ENCODE measurements around the gene B3GAT1. TPM values are rescaled to one million over a fixed set of nuclear protein-coding genes. Genes with fewer than 3 reads are reported as not detected.

The B3GAT1 gene
- total RNA-seq, 3 donors from 2014 or later (not counting 1 experiment from before 2014, with no cell fraction given): 41.3 to 78.4 (median 65.1) TPM

- 92% methylated on average over 9 of the region's 10 CpGs for WGBS (ENCODE audit: insufficient coverage)
- Mint-ChIP-seq H3K4me3 (peak overlapping the region; percentile 29), H3K9me3 (no peaks in the 10 kb centered on the region), H3K27me3 (ENCODE audit: low read depth in 2 of 2) (peaks cover 21 to 41% of the 10 kb centered on the region in 2 donors), H3K27ac (no peak overlapping the region), H3K4me1 (peaks cover 7 to 23% of the 10 kb centered on the region in 2 donors), H3K36me3 (no peaks in the 10 kb centered on the region)
- no peak overlapping the region for H3K27ac ChIP-seq (ENCODE audit: low read length)
- no peaks in the 10 kb centered on the region for H3K9me3 ChIP-seq (ENCODE audit: control insufficient read depth, insufficient read depth, low read length)
- no peak for TF ChIP-seq CTCF (IDR thresholded peaks at IDR 0.05)
- intact Hi-C loops (cut with micrococcal nuclease): no loop called here
- no peak overlapping the region for H3K4me3 ChIP-seq (ENCODE audit: low read length)
- no peaks in the 10 kb centered on the region for H3K36me3 ChIP-seq (ENCODE audit: control insufficient read depth, insufficient read depth, low read length)
- peaks cover 20% of the 10 kb centered on the region for H3K4me1 ChIP-seq (ENCODE audit: control insufficient read depth, insufficient read depth, low read length)
- DNase-seq (no peak), ATAC-seq (no peak)
- peaks cover 12% of the 10 kb centered on the region for H3K27me3 ChIP-seq (ENCODE audit: control insufficient read depth, insufficient read depth, low read length)
Observed at GRCh38 chr11:134334796-134335571, 77.1 kb downstream of the B3GAT1 start.

GRCh38 chr11:134333946-134334345, 78.1 kb downstream of the B3GAT1 start:
- Mint-ChIP-seq H3K9me3 (no peaks in the 10 kb centered on the region), H3K36me3 (no peaks in the 10 kb centered on the region), H3K27ac (no peak overlapping the region), H3K4me3 (no peak overlapping the region), H3K4me1 (peaks cover 7 to 23% of the 10 kb centered on the region in 2 donors), H3K27me3 (ENCODE audit: low read depth in 2 of 2) (peaks cover 21 to 34% of the 10 kb centered on the region in 2 donors)
- ATAC-seq (no peak), DNase-seq (no peak)
- Histone ChIP-seq H3K36me3 (ENCODE audit: control insufficient read depth, insufficient read depth, low read length) (no peaks in the 10 kb centered on the region), H3K9me3 (ENCODE audit: control insufficient read depth, insufficient read depth, low read length) (no peaks in the 10 kb centered on the region), H3K27ac (ENCODE audit: low read length) (no peak overlapping the region), H3K4me1 (ENCODE audit: control insufficient read depth, insufficient read depth, low read length) (peaks cover 20% of the 10 kb centered on the region), H3K27me3 (ENCODE audit: control insufficient read depth, insufficient read depth, low read length) (peaks cover 12% of the 10 kb centered on the region), H3K4me3 (ENCODE audit: low read length) (no peak overlapping the region)
- TF ChIP-seq CTCF (IDR thresholded peaks at IDR 0.05): no peak
- intact Hi-C loops (cut with micrococcal nuclease): no loop called here
- WGBS (ENCODE audit: insufficient coverage): 88% methylated on average over 3 of the region's 3 CpGs

GRCh38 chr11:134333312-134333711, 78.7 kb downstream of the B3GAT1 start:
- no peak for TF ChIP-seq CTCF (IDR thresholded peaks at IDR 0.05)
- 90% methylated on average over 7 of the region's 7 CpGs for WGBS (ENCODE audit: insufficient coverage)
- Histone ChIP-seq H3K9me3 (ENCODE audit: control insufficient read depth, insufficient read depth, low read length) (no peaks in the 10 kb centered on the region), H3K36me3 (ENCODE audit: control insufficient read depth, insufficient read depth, low read length) (no peaks in the 10 kb centered on the region), H3K4me1 (ENCODE audit: control insufficient read depth, insufficient read depth, low read length) (peaks cover 20% of the 10 kb centered on the region), H3K27me3 (ENCODE audit: control insufficient read depth, insufficient read depth, low read length) (peaks cover 12% of the 10 kb centered on the region), H3K4me3 (ENCODE audit: low read length) (no peak overlapping the region), H3K27ac (ENCODE audit: low read length) (no peak overlapping the region)
- ATAC-seq: no peak
- Mint-ChIP-seq H3K27ac (peak overlapping the region in 1 of 2 donors; percentile 40), H3K4me1 (peaks cover 7 to 23% of the 10 kb centered on the region in 2 donors), H3K4me3 (peak overlapping the region; percentile 80), H3K9me3 (no peaks in the 10 kb centered on the region), H3K36me3 (no peaks in the 10 kb centered on the region), H3K27me3 (ENCODE audit: low read depth in 2 of 2) (peaks cover 21 to 34% of the 10 kb centered on the region in 2 donors)
- intact Hi-C loops (cut with micrococcal nuclease): no loop called here
- DNase-seq: no peak

Data from natural killer cell (primary cell).